GM21423 (cell line): ENCODE measurements around the gene MAGEB6.
"Not testable (repeated sequence)": the region's sequence is repeated elsewhere in the genome, so short reads cannot be mapped to it uniquely, and the experiment has no call there.

Experiments
- ATAC-seq: cut with Tn5 transposase; IDR thresholded peaks from one replicate; pipeline ENCODE4 v1.9.1; 2021; ENCODE audit warnings: mild to moderate bottlenecking, moderate library complexity; ENCODE audit not compliant: unreplicated experiment

MAGEB6 gene

GRCh38 chrX:26192204-26192603 lies at the start of gene MAGEB6:
TSS of gene MAGEB6 (plus strand) at chrX:26192440. CDS start at chrX:26193847, 1,407 bp downstream.
- ATAC-seq: no peak

- no peak for ATAC-seq
These were observed 46.2 kb upstream of the MAGEB6 start for GRCh38 chrX:26146024-26146423.

GRCh38 chrX:26160301-26160700 lies 31.9 kb upstream of the MAGEB6 start, which contains the start of gene MAGEB6B:
TSS of gene MAGEB6B (plus strand) at chrX:26160601. CDS start at chrX:26160601, 0 bp downstream.
- ATAC-seq: no peak

GRCh38 chrX:26203561-26203960 lies 11.3 kb downstream of the MAGEB6 start:
- no peak for ATAC-seq

GRCh38 chrX:26204717-26205116 lies 12.5 kb downstream of the MAGEB6 start:
- ATAC-seq: not testable (repeated sequence)

- ATAC-seq: no peak
These were observed 15.8 kb downstream of the MAGEB6 start for GRCh38 chrX:26208012-26208411.

GRCh38 chrX:26215869-26216268 lies 23.6 kb downstream of the MAGEB6 start, which contains the start of gene MAGEB5:
TSS of gene MAGEB5 (plus strand) at chrX:26216169. CDS start at chrX:26217302, 1,133 bp downstream.
- ATAC-seq: no peak

GRCh38 chrX:26219351-26219750 lies 27.1 kb downstream of the MAGEB6 start:
- ATAC-seq: no peak

GRCh38 chrX:26234177-26234576 lies 41.9 kb downstream of the MAGEB6 start:
- ATAC-seq: no peak
